ENCODE data around the gene CMTM3.

Gene CMTM3

GRCh38 chr16:66636199-66636598, 31.7 kb downstream of the CMTM3 start:
- in situ Hi-C loops (cut with MboI; ENCODE audit: low sequenced_read_pairs, unreplicated experiment): no loop called here
- TF ChIP-seq CTCF (IDR thresholded peaks at IDR 0.05; ENCODE audit: borderline replicate concordance, control extremely low read depth, extremely low read depth, insufficient read depth, missing control alignments): no peak
- DNase-seq (ENCODE audit: low spot score): no peak

- no peak for TF ChIP-seq CTCF (IDR thresholded peaks at IDR 0.05; ENCODE audit: borderline replicate concordance, control extremely low read depth, extremely low read depth, insufficient read depth, missing control alignments)
Measured at GRCh38 chr16:66637806-66638205, 33.3 kb downstream of the CMTM3 start.

GRCh38 chr16:66639091-66639885, 34.8 kb downstream of the CMTM3 start:
- no peak for DNase-seq (ENCODE audit: low spot score)
- in situ Hi-C loops (cut with MboI; ENCODE audit: low sequenced_read_pairs, unreplicated experiment): no loop called here
- TF ChIP-seq CTCF (IDR thresholded peaks at IDR 0.05; ENCODE audit: borderline replicate concordance, control extremely low read depth, extremely low read depth, insufficient read depth, missing control alignments): no peak

More at GRCh38 chr16:66637806-66638205, 33.3 kb downstream of the CMTM3 start:
- no peak for DNase-seq (ENCODE audit: low spot score)
- in situ Hi-C loops (cut with MboI; ENCODE audit: low sequenced_read_pairs, unreplicated experiment): no loop called here

- DNase-seq (ENCODE audit: low spot score): no peak
- TF ChIP-seq CTCF (IDR thresholded peaks at IDR 0.05; ENCODE audit: borderline replicate concordance, control extremely low read depth, extremely low read depth, insufficient read depth, missing control alignments): no peak
- in situ Hi-C loops (cut with MboI; ENCODE audit: low sequenced_read_pairs, unreplicated experiment): no loop called here
Measured at GRCh38 chr16:66640724-66641314, 36.3 kb downstream of the CMTM3 start.

GRCh38 chr16:66641387-66641786, 36.9 kb downstream of the CMTM3 start:
- in situ Hi-C loops (cut with MboI; ENCODE audit: low sequenced_read_pairs, unreplicated experiment): no loop called here

GRCh38 chr16:66647866-66648265, 43.4 kb downstream of the CMTM3 start:
- no peak for DNase-seq (ENCODE audit: low spot score)
- in situ Hi-C loops (cut with MboI; ENCODE audit: low sequenced_read_pairs, unreplicated experiment): no loop called here

More at GRCh38 chr16:66641387-66641786, 36.9 kb downstream of the CMTM3 start:
- DNase-seq (ENCODE audit: low spot score): no peak
- no peak for TF ChIP-seq CTCF (IDR thresholded peaks at IDR 0.05; ENCODE audit: borderline replicate concordance, control extremely low read depth, extremely low read depth, insufficient read depth, missing control alignments)

More at GRCh38 chr16:66647866-66648265, 43.4 kb downstream of the CMTM3 start:
- no peak for TF ChIP-seq CTCF (IDR thresholded peaks at IDR 0.05; ENCODE audit: borderline replicate concordance, control extremely low read depth, extremely low read depth, insufficient read depth, missing control alignments)

Data from GM13976 (cell line).